Measurements from ENCODE around the gene SHROOM3. TPM values are rescaled to one million over a fixed set of nuclear protein-coding genes. Genes with fewer than 3 reads are reported as not detected.

SHROOM3 gene
- total RNA-seq, 1 donor: 18.0 TPM

GRCh38 chr4:76584241-76585152 lies 149.5 kb downstream of the SHROOM3 start:
- peak; percentile 26 for DNase-seq (ENCODE audit: low read depth)
- no peak for TF ChIP-seq CTCF (IDR thresholded peaks at IDR 0.05; ENCODE audit: insufficient read depth, low read length)
- no peak overlapping the region for H3K4me3 ChIP-seq (ENCODE audit: low read depth, low read length)

GRCh38 chr4:76585272-76585671 lies 150.2 kb downstream of the SHROOM3 start:
- H3K4me3 ChIP-seq (ENCODE audit: low read depth, low read length): no peak overlapping the region
- DNase-seq (ENCODE audit: low read depth): peak; percentile 31
- no peak for TF ChIP-seq CTCF (IDR thresholded peaks at IDR 0.05; ENCODE audit: insufficient read depth, low read length)

GRCh38 chr4:76585897-76586360 lies 150.9 kb downstream of the SHROOM3 start:
- TF ChIP-seq CTCF (IDR thresholded peaks at IDR 0.05; ENCODE audit: insufficient read depth, low read length): peak; percentile 2
- H3K4me3 ChIP-seq (ENCODE audit: low read depth, low read length): peak overlapping the region; percentile 34
- DNase-seq (ENCODE audit: low read depth): no peak

- DNase-seq (ENCODE audit: low read depth): no peak
- TF ChIP-seq CTCF (IDR thresholded peaks at IDR 0.05; ENCODE audit: insufficient read depth, low read length): no peak
- H3K4me3 ChIP-seq (ENCODE audit: low read depth, low read length): no peak overlapping the region
Observed at GRCh38 chr4:76588274-76588673, 153.2 kb downstream of the SHROOM3 start.

- DNase-seq (ENCODE audit: low read depth): peak; percentile 90
- no peak overlapping the region for H3K4me3 ChIP-seq (ENCODE audit: low read depth, low read length)
- no peak for TF ChIP-seq CTCF (IDR thresholded peaks at IDR 0.05; ENCODE audit: insufficient read depth, low read length)
Observed at GRCh38 chr4:76589402-76589801, 154.4 kb downstream of the SHROOM3 start.

- TF ChIP-seq CTCF (IDR thresholded peaks at IDR 0.05; ENCODE audit: insufficient read depth, low read length): no peak
- peak; percentile 87 for DNase-seq (ENCODE audit: low read depth)
- no peak overlapping the region for H3K4me3 ChIP-seq (ENCODE audit: low read depth, low read length)
Observed at GRCh38 chr4:76589872-76590797, 155.1 kb downstream of the SHROOM3 start.
